Activated naive CD4-positive, alpha-beta T cell treated with anti-CD3 and anti-CD28 coated beads, Interleukin-2, amount 50 U/mL, for 16 hours (primary cell): ENCODE data around the gene AFAP1L2.

Source experiments
- DNase-seq: peaks from one replicate; pipeline ENCODE4 v3.0.0-alpha.2; 2020

Gene AFAP1L2

DNA sequence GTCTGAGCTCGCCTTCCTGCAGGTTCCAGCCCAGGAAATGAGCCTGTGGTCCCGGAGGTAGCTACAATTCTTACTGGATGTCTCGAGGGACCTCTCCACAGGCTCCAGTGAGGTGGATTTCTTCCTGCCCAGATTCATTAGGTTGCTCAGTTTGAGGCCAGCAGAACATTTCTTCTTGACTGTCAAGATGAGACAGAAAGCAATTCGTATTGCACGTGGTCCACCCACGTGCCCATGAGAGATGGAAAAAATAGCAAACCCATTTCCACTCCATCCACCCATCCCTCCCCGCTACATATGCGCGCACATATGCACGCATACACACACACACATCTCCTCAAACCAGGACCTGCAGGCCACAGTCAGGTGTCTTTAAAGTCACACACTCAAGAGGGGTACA is 96.6 kb downstream of the AFAP1L2 start:
- no peak for DNase-seq

DNA sequence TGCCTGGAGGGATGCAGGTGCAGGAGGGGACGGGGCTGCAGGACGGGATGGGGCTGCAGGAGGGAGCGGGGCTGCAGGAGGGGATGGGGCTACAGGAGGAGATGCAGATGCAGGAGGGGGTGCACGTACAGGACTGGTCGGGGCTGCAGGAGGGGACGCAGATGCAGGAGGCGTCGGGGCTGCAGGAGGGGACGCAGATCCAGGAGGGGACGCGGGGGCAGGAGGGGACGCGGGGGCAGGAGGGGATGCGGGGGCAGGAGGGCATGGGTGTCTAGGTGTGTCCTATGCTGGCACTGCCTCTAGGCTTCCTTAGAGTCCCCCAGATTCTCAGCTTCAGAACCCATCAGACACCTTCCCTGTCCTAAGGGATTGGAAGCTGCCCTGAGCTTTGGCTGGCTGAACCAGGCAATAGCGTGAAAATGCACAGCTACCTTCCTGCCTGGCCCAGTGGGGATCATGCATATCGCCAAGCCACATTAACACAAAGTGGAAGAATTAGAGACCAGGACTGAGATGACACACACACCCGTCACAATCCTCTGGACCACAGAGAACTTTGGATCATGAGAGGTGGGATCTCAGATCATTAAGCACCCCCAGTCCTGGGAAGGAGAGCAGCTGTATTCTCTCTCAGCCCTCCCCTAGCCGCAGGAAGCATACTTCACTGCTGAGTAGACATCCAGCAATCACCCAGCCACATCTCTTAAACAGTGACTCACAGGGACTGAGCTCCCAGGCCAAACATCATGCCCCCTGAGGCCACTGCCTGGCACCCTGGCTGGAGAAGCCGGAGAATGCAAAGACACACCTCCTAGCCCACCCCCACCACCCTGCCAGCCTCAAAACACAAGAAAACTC is 98.0 kb downstream of the AFAP1L2 start:
- no peak for DNase-seq

DNA sequence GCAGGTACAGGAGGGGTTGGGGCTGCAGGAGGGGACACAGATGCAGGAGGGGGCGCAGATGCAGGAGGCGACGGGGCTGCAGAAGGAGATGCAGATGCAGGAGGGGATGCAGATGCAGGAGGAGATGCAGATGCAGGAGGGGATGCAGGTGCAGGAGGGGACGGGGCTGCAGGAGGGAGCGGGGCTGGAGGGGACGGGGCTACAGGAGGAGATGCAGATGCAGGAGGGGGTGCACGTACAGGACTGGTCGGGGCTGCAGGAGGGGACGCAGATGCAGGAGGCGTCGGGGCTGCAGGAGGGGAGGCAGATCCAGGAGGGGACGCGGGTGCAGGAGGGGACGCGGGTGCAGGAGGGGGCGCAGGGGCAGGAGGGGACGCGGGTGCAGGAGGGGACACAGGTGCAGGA is 98.8 kb downstream of the AFAP1L2 start:
- no peak for DNase-seq

DNA sequence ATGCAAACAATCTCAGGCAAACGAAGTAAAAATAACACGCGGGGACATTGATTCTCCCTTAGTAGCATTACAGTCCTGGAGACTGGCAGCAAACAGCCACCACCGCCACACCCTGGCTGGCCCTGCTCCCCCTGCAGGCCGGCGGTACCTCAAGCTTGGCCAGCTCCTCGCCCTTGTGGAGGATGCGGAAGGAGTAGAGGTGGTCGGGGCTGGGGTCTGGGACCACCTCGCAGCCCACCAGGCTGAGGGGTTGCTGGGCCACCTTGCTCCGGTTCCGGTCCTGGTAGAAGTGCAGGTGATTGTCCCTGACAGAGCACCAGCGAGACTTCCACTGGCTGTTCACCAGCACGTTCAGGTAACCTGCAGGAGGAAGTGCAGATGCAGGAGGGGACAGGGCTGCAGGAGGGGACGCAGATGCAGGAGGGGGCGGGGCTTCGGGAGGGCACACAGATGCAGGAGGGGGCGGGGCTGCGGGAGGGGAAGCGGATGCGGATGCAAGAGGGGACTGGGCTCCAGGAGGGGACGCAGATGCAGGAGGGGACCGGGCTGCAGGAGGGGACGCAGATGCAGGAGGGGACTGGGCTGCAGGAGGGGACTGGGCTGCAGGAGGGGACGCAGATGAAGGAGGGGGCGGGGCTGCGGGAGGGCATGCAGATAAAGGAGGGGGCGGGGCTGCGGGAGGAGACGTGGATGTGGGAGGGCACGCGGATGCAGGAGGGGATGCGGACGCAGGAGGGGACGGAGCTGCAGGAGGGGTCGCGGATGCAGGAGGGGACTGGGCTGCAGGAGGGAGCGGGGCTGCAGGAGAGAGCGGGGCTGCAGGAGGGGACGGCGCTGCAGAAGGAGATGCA is 99.5 kb downstream of the AFAP1L2 start:
- DNase-seq = peak; percentile 55

DNA sequence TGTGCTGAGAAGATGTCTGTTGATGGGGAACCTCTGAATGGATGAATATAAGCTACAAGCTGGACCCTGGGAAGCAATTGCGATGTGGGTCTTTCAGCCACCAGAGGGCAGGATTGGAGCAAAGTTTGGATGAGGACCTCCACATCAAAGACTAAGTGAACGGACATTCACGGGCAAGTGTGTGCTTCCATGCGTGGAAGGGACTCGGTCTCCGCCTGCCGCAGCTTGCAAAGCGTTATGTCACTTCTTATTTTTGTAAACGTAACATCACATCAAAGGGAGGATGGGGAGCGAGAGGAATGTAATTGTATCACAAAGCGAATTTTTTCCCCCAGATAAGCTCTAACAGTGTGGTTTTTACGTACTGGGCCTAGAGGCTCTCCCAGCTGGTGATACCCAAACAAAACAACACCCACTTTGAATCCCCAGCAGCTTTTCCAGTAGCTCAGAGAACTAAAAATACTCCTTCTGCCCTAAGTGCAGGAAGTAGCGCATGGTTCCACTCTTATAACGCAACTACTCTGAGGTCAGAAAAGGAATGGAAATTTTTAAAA is 100.2 kb downstream of the AFAP1L2 start:
- DNase-seq = peak; percentile 69

DNA sequence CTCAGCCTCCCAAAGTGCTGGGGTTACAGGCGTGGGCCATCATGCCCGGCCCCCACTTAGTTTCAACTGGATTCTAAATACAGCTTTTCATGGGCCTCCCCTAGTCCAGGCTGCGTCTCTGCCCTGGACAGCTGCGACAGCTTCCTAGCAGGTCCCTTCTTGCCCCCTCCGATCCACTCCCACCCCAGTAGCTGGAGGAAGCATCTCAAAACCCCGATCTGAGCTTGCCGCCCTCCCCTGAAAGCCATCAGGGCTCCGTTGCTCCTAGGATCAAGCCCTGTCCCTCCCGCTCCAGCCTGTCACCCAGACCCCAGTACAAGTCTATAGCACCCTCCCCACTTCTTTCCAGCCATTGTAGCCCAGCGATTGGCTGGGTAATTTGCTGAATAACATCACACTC is 100.7 kb downstream of the AFAP1L2 start:
- DNase-seq = no peak

DNA sequence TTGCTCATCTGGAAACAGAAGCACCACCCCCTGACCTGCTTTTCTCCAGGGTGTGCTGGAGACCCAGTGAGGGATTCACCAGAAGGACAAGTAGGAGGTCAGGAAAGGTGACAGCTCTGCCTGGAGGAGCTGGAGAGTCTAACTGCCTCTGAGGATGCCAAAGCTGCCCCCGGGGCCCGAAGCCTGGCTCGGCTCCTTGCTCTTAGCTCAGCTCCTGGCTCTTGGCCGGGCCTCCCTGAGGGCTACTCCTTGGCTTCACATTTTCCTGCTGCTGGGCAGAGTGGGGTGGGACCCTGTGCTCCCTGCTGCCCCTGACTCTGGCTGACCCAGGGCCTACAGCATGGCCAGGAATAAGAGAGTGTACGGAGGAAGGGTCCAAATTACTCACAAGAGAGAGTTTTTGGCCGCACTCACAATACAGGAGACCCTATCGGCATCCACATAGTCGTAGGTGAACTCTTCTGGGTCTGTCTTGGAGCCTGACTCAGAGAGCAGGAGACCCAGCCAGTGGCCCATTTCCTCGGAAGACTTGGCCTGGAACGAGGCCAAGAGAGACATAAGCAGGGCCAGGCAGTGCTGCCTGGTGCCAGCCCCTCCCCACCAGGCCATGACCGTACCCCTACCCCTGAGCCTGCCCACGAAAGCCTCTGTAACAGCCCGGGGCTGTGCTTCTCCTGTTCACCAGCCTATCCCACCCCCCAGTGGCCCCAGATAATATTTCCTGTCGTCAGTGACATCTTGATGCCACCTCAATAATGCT is 102.2 kb downstream of the AFAP1L2 start:
- no peak for DNase-seq

DNA sequence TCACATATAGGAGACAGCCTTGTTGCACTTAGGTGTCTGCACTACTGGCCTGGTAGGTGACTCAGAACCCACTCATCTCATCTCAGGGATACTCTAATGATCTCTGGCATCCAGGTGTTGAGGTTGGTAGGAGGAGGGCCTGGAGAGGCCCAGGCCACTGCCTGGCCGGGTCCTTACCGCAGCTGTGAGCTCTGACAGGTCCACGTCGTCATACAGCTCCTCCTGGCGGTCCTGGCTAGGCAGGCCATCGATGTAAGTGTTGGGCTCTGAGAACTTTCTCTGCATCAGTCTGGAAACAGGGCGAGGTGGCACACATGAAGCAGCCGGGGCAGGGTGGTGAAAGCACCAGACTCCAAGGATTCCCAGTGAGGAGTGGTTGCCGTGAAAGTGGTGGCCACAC is 103.1 kb downstream of the AFAP1L2 start:
- no peak for DNase-seq

DNA sequence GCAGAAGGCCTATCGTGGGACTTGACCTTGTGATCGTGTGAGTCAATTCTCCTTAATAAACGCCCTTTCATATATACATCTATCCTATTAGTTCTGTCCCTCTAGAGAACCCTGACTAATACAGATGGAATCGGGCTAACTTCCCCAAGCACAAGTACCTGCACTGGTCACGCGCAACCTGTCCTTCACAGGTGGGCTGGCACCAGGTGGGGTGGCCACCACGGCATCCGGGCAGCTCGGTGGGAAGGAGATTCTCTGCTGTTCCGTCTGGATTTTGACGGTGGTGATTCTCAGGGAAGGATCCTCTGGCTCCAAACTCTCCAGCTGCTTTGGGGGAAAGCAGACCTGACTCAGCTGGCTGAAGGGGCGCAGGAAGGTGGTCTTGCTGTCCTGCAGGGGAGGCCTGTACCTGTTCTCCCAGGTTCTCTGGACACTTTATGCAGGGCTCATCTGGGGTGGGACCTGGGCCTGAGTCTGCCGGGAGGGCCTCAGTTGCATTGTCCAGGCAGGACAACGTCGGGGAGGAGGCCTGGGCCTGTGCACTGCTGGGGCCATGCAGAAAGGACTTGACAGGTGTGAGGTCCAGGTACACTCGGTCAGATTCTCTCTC is 104.2 kb downstream of the AFAP1L2 start:
- no peak for DNase-seq

DNA sequence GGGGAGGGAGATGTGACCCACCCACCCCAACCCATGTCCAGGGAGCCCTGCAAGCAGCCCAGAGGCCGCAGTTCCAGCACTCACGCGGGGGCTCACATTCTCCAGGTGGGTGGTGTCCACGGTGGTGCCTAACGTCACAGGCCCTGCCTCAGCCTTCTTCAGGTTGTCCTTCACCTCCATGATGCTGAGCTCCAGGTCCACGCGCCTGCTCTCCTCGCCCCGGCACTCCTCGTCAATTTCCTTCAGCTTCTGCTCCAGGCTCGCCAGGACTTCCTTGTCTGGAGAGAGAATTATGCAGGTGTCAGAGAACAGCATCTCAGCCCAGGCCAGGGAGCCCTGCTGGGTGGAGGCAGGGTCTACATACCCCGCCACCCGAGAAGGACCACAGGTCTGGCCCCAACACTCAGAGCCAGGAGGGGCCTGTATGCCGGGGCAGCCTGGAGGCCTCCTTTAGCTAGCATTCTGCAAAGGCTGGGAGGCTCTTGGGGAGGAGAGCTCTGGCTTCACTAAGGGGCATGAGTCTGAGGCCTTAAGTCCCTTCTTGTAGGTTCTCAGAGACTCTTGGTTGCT is 107.1 kb downstream of the AFAP1L2 start:
- no peak for DNase-seq

DNA sequence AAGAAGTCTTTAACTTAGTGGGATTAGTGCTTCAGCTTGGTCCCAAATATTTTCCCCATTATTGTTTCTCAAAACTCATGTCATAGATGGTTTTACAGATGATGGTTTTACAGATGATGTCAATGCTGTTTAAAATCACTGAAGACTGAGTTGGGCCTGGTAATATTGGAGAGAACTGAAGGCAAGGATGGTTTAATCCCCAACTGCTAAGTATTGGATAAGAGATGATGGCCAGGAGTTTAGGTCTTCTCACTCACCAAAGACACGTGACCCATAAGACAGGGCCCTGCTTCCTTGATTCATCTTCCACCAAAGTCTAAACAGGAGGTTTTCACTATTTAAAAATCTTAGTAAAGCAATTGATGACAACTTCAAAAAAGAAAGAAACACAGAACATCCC is 108.9 kb downstream of the AFAP1L2 start:
- DNase-seq = no peak

DNA sequence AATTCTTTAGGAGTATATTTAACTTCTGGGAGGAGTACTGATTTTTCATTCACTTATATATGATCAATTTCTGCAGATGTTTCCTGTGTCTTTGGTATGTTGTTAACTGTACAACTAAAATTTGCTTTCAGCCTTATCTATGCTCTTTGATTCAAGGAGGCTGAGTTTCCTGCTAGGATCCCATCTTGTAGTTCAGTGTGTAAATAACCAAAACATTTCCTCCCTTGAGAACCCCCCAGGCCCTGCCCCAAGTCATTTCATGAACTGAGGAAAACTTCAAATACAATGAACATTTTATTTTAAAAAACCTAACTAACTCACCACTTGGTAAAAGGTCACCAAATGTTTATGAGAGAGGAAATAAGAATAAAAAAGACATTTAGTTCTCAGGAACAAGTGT is 109.8 kb downstream of the AFAP1L2 start:
- no peak for DNase-seq

DNA sequence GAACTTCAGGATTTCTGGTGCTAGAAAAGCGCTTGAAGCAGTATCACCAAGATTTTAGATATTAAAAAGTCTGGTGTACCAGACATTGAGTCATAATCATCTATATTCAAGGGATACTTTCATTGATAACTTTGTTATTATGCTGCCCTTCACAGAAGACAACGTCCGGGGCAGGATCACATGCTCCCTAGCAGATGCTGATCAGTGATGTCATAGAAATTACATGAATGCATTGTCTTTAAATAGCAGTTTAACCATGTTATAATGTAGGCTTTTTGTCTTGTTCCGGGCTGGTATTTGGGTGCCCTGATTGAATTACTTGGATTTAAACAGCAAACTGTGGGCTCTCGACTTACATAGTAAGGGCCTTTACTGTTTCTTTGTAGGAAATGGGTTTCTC is 111.2 kb downstream of the AFAP1L2 start:
- DNase-seq = no peak

DNA sequence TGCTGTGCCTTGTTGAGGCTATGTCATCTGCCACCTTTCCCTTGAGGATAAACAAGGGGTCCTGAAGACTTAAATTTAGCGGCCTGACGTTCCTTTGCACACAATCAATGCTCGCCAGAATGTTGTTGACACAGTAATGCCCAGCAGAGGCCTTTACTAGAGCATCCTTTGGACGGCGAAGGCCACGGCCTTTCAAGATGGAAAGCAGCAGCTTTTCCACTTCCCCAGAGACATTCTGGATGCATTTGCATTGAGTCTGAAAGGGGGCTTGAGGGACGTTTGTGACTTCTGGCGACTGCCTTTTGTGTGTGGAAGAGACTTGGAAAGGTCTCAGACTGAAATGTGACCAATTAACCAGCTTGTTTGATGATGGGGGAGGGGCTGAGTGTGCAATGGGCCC is 112.8 kb downstream of the AFAP1L2 start:
- DNase-seq = no peak

DNA sequence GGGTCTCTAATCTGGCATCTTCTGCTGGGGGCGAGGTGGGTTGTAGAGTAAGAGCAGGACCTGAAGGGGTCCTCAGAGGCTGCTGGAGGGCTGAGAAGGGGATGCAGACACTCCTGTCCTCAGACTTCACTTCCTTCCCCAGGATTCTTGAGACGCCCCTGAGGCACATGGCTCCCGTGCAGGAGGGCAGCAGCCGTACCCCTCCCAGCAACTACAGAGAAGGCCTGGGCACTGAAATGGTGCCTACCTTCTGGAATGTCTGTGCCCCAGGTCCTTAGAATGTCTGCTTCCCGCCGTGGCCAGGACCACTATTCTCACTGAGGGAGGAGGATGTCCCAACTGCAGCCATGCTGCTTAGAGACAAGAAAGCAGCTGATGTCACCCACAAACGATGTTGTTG is 113.2 kb downstream of the AFAP1L2 start:
- no peak for DNase-seq

DNA sequence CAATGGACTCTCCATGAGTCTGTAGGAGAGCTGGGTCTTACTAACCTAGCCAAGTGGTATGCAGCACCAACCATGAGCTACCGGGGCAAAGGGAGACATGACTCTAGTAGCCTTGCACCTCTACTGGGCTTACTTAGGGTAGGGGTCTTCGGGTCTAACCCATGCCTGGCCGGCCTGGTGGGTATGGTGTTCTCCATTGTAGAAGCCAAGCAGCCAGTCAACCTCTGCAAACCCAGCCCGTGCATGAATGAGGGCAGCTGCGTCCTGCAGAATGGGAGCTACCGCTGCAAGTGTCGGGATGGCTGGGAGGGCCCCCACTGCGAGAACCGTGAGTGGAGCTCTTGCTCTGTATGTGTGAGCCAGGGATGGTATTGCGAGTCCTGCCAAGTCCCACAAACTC is 114.3 kb downstream of the AFAP1L2 start:
- DNase-seq = no peak

DNA sequence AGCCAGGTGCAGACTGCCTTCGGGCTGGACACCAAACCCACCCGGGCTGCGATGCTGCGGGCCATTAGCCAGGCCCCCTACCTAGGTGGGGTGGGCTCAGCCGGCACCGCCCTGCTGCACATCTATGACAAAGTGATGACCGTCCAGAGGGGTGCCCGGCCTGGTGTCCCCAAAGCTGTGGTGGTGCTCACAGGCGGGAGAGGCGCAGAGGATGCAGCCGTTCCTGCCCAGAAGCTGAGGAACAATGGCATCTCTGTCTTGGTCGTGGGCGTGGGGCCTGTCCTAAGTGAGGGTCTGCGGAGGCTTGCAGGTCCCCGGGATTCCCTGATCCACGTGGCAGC is 115.2 kb downstream of the AFAP1L2 start:
- no peak for DNase-seq

DNA sequence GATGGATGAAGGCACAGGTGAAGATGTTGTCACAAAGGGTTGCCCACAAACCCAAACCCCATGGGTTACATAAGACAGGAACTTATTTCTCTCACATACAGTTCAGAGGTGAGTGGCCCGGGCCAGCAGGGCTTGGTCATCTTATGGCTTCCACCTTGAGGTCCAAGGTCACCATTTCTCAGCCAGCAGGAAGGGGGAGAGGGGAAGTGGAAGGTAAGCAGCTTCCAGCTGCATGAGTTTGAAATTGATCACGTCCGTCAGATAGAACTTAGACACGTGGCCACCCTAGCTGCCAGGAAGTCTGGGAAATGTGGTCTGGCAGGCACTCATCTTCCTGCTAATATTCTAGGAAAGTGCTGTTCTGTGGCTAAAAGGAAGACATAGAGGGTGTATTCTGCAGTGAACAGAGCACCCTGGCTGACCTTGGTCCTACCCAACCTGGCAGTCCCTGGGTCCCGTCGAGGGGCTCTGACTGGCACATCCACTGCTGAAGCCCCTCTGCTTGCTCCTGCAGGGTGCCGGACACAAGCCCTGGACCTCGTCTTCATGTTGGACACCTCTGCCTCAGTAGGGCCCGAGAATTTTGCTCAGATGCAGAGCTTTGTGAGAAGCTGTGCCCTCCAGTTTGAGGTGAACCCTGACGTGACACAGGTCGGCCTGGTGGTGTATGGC is 115.7 kb downstream of the AFAP1L2 start:
- DNase-seq = no peak

DNA sequence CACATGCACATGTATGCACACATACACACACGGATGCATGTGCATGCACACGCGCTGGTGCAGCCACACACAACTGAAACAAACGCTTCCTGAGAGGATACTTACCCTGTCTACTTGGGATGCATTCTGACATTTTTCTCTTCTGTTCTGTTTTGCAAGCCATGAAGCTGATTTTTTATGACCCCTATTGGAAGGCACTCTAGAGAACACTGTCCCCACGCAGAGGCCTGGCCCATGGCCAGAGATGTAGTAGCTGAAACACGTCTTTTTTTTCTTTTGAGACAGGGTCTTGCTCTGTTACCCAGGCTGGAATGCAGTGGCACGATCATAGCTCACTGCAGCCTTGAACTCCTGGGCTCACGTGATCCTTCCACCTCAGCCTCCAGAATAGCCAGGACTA is 117.4 kb downstream of the AFAP1L2 start:
- DNase-seq = no peak

DNA sequence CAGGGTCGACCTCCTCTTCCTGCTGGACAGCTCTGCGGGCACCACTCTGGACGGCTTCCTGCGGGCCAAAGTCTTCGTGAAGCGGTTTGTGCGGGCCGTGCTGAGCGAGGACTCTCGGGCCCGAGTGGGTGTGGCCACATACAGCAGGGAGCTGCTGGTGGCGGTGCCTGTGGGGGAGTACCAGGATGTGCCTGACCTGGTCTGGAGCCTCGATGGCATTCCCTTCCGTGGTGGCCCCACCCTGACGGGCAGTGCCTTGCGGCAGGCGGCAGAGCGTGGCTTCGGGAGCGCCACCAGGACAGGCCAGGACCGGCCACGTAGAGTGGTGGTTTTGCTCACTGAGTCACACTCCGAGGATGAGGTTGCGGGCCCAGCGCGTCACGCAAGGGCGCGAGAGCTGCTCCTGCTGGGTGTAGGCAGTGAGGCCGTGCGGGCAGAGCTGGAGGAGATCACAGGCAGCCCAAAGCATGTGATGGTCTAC is 118.3 kb downstream of the AFAP1L2 start:
- no peak for DNase-seq

DNA sequence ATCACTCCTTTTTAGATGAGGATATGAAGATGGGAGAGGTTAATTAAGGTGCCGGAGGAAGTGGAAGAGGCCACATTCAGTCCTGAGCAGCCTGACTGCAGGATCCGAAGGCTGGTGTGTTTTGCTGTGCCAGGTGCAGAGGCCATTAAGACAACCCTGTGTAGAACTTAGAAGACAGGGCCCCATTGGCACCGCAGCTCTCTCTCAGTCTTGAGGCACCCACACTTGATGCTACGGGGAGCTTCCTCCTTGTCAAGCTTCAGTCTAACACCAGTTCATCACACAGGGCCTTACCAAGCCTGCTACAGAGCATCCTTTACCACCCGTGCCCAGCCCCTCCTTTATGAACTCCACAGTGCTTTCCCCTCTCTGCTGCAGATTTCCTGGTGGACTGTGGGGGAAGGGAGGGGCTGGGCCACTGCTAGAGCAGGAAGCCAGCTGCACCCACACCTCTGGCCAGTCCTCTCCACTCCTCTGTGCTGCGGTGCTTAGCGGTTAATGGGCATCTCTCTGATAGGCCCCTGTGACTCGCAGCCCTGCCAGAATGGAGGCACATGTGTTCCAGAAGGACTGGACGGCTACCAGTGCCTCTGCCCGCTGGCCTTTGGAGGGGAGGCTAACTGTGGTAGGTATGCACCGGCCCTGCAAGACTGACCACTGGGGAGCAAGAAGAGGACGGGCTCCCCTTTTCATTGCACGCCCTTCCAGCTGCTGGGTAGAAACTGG is 119.8 kb downstream of the AFAP1L2 start:
- DNase-seq = no peak
